Esophagus mucosa (tissue), 1 donor: ENCODE measurements around the gene ELANE. TPM values are rescaled to one million over a fixed set of nuclear protein-coding genes. Genes with fewer than 3 reads are reported as not detected.

ENCODE experiments used
- ATAC-seq: fragments of 200-7000 bp; cut with Tn5 transposase; one replicate; pipeline ENCODE4 v1.9.1; 2020
- total RNA-seq: library from RNA; stranded (reverse); gene quantifications from one replicate; pipeline ENCODE4 v1.2.4, GENCODE V29; 2023
- donor health status: DM: yes; HTN: yes; CAD: no.

The ELANE gene
- total RNA-seq, 1 donor from 2014 or later: not detected

GRCh38 chr19:899336-900042, 47.4 kb downstream of the ELANE start:
- no peak for ATAC-seq

GRCh38 chr19:900043-900301, 47.9 kb downstream of the ELANE start:
- ATAC-seq: peak; percentile 7

GRCh38 chr19:900302-901111, 48.4 kb downstream of the ELANE start:
- peak; percentile 49 for ATAC-seq

- ATAC-seq: no peak
Measured at GRCh38 chr19:901216-902092, 49.4 kb downstream of the ELANE start.

- no peak for ATAC-seq
Measured at GRCh38 chr19:902093-902370, 49.9 kb downstream of the ELANE start.

- no peak for ATAC-seq
Measured at GRCh38 chr19:902446-903226, 50.5 kb downstream of the ELANE start.

- ATAC-seq: no peak
Measured at GRCh38 chr19:903266-903797, 51.2 kb downstream of the ELANE start.

- no peak for ATAC-seq
Measured at GRCh38 chr19:904545-904944, 52.4 kb downstream of the ELANE start.

Other genes starting within 250 kb of the ELANE start
- gene POLRMT, start 218.8 kb upstream of the ELANE start, total RNA-seq: 24.5 TPM
- 0.12 TPM for gene FGF22, start 212.4 kb upstream of the ELANE start, total RNA-seq
- 53.0 TPM for gene RNF126, start 189.1 kb upstream of the ELANE start, total RNA-seq
- 3.3 TPM for gene FSTL3, start 175.9 kb upstream of the ELANE start, total RNA-seq
- not detected for gene PRSS57, start 156.9 kb upstream of the ELANE start, total RNA-seq
- 2.0 TPM for gene PALM, start 143.4 kb upstream of the ELANE start, total RNA-seq
- 0.40 TPM for gene MISP, start 101.2 kb upstream of the ELANE start, total RNA-seq
- 279 TPM for gene PTBP1, start 54.9 kb upstream of the ELANE start, total RNA-seq
- gene PLPPR3, start 30.3 kb upstream of the ELANE start, total RNA-seq: not detected
- not detected for gene AZU1, start 24.5 kb upstream of the ELANE start, total RNA-seq
- not detected for gene PRTN3, start 11.3 kb upstream of the ELANE start, total RNA-seq
- gene CFD, start 7.4 kb downstream of the ELANE start, total RNA-seq: 21.5 TPM
- 43.5 TPM for gene MED16, start 40.9 kb downstream of the ELANE start, total RNA-seq
- not detected for gene RNU6-9, start 41.2 kb downstream of the ELANE start, total RNA-seq
- 59.2 TPM for gene R3HDM4, start 60.9 kb downstream of the ELANE start, total RNA-seq
- gene KISS1R, start 65.0 kb downstream of the ELANE start, total RNA-seq: not detected
- gene ARID3A, start 73.7 kb downstream of the ELANE start, total RNA-seq: 6.9 TPM
- 41.2 TPM for gene WDR18, start 132.0 kb downstream of the ELANE start, total RNA-seq
- not detected for gene GRIN3B, start 148.1 kb downstream of the ELANE start, total RNA-seq
- gene TMEM259, start 168.8 kb downstream of the ELANE start, total RNA-seq: 72.3 TPM
- not detected for gene RNU6-2, start 169.2 kb downstream of the ELANE start, total RNA-seq
- gene CNN2, start 174.3 kb downstream of the ELANE start, total RNA-seq: 183 TPM
- 24.8 TPM for gene ABCA7, start 187.8 kb downstream of the ELANE start, total RNA-seq
- 5.1 TPM for gene ARHGAP45, start 214.9 kb downstream of the ELANE start, total RNA-seq
- gene POLR2E, start 243.1 kb downstream of the ELANE start, total RNA-seq: 139 TPM